ACC112 (cell line): ENCODE data around the gene TRIB2.
"Not testable (repeated sequence)": the region's sequence is repeated elsewhere in the genome, so short reads cannot be mapped to it uniquely, and the experiment has no call there.

Experiments
- H2AFZ ChIP-seq: fragments of 200-600 bp; sonication (generic); one replicate; pipeline ENCODE4 v1.6.0; 2017; ENCODE audit warnings: antibody characterized with exemption, low read length; ENCODE audit not compliant: unreplicated experiment
- H3K27ac ChIP-seq: fragments of 200-600 bp; sonication (generic); 2 replicates; pipeline ENCODE4 v1.5.1; 2014; ENCODE audit warnings: low read depth, mild to moderate bottlenecking, antibody characterized with exemption, low read length, moderate library complexity
- H3K27me3 ChIP-seq: fragments of 200-600 bp; sonication (generic); 2 replicates; pipeline ENCODE4 v1.6.1; 2014; ENCODE audit warnings: mild to moderate bottlenecking, antibody characterized with exemption, low read length, moderate library complexity, mixed read lengths; ENCODE audit not compliant: insufficient read depth
- H3K36me3 ChIP-seq: fragments of 200-600 bp; sonication (generic); 2 replicates; pipeline ENCODE4 v1.6.1; 2016; ENCODE audit warnings: mild to moderate bottlenecking, antibody characterized with exemption, low read length, moderate library complexity, mixed read lengths; ENCODE audit not compliant: insufficient read depth
- H3K4me1 ChIP-seq: fragments of 200-600 bp; sonication (generic); one replicate; pipeline ENCODE4 v1.6.1; 2016; ENCODE audit warnings: low read length, mixed read lengths; ENCODE audit not compliant: insufficient read depth, unreplicated experiment, control insufficient read depth
- H3K4me3 ChIP-seq: fragments of 200-600 bp; sonication (generic); 2 replicates; pipeline ENCODE4 v1.5.1; 2014; ENCODE audit warnings: mild to moderate bottlenecking, low read depth, low read length
- H3K79me2 ChIP-seq: fragments of 200-600 bp; sonication (generic); one replicate; pipeline ENCODE4 v1.6.0; 2016; ENCODE audit warnings: low read length; ENCODE audit not compliant: control insufficient read depth, unreplicated experiment, insufficient read depth

The TRIB2 gene

DNA sequence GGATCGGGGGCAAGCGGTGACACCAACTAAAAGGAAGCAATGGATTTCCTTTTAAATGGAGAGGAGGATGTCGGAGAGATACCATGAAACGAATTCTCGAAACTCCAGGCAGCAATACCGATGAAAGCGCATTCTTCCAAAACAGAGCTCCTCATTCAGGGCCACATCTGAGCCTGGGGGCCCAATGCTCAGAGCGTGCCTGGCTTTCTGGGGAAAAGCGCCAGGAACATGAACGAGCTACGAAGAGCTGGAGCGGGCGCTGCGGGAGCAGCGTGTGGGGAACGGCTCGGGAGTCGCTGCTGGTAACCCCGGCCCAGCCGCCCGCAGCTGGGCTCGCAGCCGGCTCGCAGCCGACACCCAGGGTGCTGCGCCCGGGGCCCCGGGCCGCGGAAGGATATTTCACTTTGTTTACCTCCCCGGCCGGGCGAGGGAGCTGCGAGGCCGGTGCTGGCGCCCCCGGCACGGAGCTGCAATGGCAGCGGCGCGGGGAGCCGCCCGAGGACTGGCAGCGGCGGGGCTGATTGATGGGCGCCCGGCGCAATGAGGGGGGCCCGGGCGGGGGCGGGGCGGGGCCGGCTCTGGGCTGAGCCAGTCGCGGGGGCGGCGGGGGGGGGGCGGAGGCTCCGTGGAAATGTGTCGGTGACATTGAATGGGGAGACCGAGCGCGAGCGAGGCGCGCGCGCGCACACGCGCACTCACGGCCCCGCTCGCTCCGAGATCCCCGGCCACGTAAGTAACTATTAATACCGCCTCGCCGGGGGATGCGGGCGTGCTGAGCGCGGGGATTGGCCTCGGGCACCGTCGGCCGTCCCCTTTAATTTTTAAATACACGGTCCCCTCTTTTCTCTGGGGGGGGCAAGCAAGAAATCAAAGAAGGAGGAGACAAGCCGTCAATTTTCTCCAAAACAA, at the start of gene TRIB2:
TRIB2 (plus strand) TSS at position 655 of the 909 bp plus-strand sequence. CDS start 1,372 bp downstream, outside the sequence.
- Histone ChIP-seq H3K79me2 (peaks cover 44% of the 10 kb centered on the region), H3K36me3 (no peaks in the 10 kb centered on the region), H3K4me3 (peak within 1 kb of the TSS; percentile 95), H3K27me3 (no peaks in the 10 kb centered on the region), H2AFZ (peak within 1 kb of the TSS; percentile 73), H3K27ac (peak within 1 kb of the TSS; percentile 68), H3K4me1 (peaks cover 48% of the 10 kb centered on the region)

DNA sequence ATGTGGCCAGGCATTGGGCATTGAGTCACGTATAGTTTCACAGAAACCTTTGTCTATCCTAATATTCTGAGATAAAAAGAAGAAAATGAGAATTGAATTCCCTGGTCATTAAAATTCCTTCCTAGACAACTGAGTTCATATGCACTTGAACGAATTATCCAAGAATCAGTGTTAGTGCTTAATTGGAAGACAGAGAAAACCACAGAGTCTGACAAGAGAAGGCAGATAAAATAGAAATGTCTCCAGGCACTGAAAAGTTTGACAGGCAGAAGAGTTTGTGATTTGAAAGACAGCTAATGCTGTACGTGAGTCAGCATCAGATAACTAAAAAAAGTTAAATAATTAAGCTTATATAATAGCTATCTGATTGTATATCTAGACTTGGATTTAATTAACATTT, 47.7 kb upstream of the TRIB2 start:
- Histone ChIP-seq H3K79me2 (no peaks in the 10 kb centered on the region), H3K4me3 (no peak overlapping the region), H3K4me1 (no peaks in the 10 kb centered on the region), H2AFZ (no peak overlapping the region), H3K27ac (no peak overlapping the region), H3K36me3 (no peaks in the 10 kb centered on the region), H3K27me3 (no peaks in the 10 kb centered on the region)

DNA sequence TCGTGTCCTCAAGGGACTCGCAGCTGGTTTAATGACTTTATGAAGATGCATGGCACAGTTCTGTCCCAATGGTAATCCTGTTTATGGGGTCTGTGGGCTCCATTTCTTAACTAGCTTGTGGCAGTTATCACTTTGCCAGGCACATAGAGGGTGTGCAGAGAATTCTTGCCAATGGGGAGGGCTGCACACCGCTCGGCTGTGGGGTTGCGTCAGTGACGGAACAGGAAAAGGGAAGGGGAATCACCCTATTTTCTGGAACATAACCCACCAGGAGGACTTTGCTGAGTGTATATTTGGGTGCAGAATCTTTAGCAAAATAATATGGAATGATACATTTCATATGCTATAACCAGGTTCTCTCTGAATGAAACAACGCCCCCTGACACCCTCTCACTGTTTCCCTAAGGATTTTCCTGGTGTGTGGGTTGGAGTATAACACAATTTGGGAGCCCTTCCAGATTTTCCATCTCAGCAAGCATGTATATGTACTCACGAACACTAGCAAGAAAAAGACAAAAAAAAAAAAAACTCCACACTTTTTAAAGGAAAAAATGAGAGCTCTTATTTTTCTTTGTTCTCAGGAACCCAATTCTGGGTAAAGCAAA, 43.9 kb upstream of the TRIB2 start:
- no peaks in the 10 kb centered on the region for H3K36me3 ChIP-seq
- H3K79me2 ChIP-seq, result no peaks in the 10 kb centered on the region
- H3K4me1 ChIP-seq, result peaks cover 9% of the 10 kb centered on the region
- no peaks in the 10 kb centered on the region for H3K27me3 ChIP-seq
- H2AFZ ChIP-seq, result no peak overlapping the region
- no peak overlapping the region for H3K4me3 ChIP-seq
- no peak overlapping the region for H3K27ac ChIP-seq

DNA sequence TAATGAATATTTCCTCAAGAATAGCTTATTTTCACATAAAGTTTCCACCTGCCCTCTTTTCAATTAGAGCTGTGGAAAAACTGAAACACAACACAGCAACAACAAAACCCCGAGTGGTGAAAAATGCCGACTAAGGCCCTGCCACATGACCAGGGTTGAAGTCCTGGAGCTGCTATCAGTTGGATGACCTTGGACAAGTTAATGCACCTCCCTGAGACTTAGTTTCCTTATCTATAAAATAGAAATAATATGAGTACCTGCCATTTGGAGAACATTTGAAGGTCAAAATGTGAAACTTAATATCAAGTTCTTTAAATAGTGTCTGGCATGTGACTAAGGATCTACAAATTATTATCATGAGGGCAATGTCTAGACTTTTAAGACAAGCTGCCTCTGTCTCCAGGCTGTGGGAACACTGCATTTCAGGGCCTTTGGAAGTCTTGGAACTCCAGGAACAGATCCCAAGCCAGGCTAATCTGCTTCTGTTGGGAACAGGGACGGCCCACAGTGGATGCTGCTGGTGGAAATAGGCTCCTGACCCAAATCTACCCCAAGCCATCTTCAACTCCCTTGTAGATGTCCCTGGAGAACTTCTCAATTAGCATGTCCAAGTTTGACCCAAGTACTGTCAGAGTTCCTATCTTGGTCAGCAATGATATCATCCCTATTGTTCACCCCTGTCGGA, 42.0 kb upstream of the TRIB2 start:
- Histone ChIP-seq H3K36me3 (no peaks in the 10 kb centered on the region), H3K4me3 (no peak overlapping the region), H2AFZ (no peak overlapping the region), H3K27me3 (no peaks in the 10 kb centered on the region), H3K79me2 (no peaks in the 10 kb centered on the region), H3K27ac (no peak overlapping the region), H3K4me1 (peaks cover 9% of the 10 kb centered on the region)

DNA sequence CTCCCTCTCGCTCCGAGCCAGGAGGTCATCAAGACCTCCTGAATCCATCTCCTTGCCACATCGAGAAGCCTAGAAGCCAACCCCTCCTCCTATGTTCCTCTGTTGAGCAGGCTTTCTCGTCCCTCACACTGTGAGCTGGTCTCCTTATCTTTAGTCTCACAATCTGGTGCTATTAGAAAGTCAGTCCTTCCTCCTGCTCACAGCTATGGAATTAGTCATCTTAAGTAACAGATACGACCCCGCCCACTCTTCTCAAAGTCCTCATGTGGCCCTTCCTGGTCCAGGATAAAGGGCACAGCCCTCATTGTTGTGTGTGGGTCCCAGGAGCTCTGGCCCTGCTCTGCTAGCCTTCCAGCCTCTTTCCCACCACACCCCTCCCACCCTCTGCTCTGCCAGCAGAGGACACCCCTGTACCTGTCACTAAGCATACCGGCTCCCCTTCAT, 41.4 kb upstream of the TRIB2 start:
- Histone ChIP-seq H3K27ac (no peak overlapping the region), H3K27me3 (no peaks in the 10 kb centered on the region), H3K36me3 (no peaks in the 10 kb centered on the region), H3K4me3 (no peak overlapping the region), H2AFZ (no peak overlapping the region), H3K79me2 (no peaks in the 10 kb centered on the region), H3K4me1 (peaks cover 9% of the 10 kb centered on the region)

DNA sequence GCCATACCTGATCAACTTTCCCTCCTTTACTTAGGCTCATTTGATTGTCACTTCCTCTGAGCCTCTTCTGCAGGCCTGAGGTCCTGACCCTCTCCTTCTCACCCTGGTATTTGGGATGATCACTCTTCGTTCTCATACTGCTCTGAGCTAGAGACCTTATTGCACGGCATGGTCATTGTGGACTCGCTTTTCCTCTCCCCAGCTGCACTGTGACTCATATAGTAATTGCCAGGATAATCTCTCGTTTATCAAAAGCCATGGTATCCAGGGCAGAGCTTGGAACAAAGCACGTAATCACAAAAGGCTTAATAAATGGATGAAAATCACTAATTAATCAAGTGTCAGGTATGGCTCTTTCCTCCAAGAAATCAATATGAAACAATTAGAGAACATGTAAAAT, 40.9 kb upstream of the TRIB2 start:
- no peak overlapping the region for H2AFZ ChIP-seq
- H3K27me3 ChIP-seq, result no peaks in the 10 kb centered on the region
- peaks cover 9% of the 10 kb centered on the region for H3K4me1 ChIP-seq
- no peak overlapping the region for H3K4me3 ChIP-seq
- no peak overlapping the region for H3K27ac ChIP-seq
- H3K79me2 ChIP-seq, result no peaks in the 10 kb centered on the region
- H3K36me3 ChIP-seq, result no peaks in the 10 kb centered on the region

DNA sequence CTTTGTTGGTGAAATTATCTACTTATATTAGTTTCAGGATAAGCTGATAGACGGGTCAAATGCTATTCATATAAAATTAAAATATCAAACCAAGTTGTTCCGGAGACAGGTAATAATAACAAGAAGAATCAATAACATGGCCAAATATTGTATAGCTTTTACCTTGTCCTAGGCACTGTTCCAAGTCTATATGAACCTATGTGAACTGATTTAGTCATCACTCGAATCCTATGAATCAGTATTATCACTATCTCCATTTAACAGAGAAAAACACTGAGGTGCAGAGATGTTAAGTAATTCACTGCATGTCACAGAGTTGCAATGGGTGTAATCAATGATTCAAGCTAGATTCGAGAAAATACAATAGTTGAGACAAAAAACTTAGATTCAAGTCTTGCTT, 40.0 kb upstream of the TRIB2 start:
- no peak overlapping the region for H3K27ac ChIP-seq
- no peaks in the 10 kb centered on the region for H3K36me3 ChIP-seq
- H3K4me1 ChIP-seq, result peaks cover 9% of the 10 kb centered on the region
- no peak overlapping the region for H3K4me3 ChIP-seq
- H2AFZ ChIP-seq, result no peak overlapping the region
- no peaks in the 10 kb centered on the region for H3K79me2 ChIP-seq
- no peaks in the 10 kb centered on the region for H3K27me3 ChIP-seq

DNA sequence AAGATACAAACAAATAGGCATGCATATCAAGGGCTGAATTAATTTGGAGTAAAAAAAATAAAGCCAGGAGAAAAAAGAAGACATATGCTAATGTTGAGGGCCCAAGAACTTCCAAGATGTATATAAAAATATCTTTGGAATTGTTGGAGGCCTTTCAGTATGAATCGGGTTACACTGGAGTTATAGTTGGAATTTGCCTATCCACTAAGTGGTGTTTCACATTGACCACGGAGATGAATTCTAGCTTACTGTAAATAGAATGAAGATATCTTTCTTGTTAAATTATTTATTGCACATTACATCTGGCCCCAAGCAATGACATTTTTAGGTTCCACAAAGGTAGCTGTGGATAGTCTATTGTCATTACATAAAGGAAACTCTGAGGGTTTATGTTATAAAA, 38.5 kb upstream of the TRIB2 start:
- Histone ChIP-seq H3K4me1 (peaks cover 9% of the 10 kb centered on the region), H3K4me3 (no peak overlapping the region), H3K27me3 (no peaks in the 10 kb centered on the region)

DNA sequence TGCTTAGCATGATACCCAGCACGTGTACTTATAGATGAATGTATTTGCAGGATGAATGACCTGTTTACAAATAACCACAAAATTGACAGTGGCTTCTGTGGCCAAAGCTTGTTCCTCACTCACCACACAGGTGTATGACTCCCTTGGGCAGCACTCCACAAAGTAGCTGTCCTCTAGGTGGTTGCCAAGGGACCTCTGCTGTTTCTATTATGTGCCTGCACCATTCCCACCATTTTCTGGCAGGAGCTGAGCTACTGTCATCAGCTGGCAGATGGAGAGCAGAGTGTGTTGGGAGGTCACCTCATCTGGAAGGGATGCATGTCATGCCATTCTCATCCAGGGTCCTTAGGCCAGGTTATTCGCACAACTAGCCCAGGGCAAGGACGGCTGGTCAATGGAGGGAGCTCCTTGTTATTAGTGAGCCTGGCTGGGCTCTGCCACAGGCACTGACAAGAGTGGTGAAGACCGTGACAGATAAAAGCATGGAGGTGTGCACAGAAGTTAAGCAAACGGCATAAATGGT, 37.1 kb upstream of the TRIB2 start:
- no peaks in the 10 kb centered on the region for H3K27me3 ChIP-seq
- no peaks in the 10 kb centered on the region for H3K79me2 ChIP-seq
- H3K27ac ChIP-seq, result no peak overlapping the region
- H2AFZ ChIP-seq, result no peak overlapping the region
- no peak overlapping the region for H3K4me3 ChIP-seq
- no peaks in the 10 kb centered on the region for H3K36me3 ChIP-seq
- H3K4me1 ChIP-seq, result peaks cover 9% of the 10 kb centered on the region

More for the DNA sequence above, 38.5 kb upstream of the TRIB2 start:
- Histone ChIP-seq H3K36me3 (no peaks in the 10 kb centered on the region), H2AFZ (no peak overlapping the region), H3K27ac (no peak overlapping the region), H3K79me2 (no peaks in the 10 kb centered on the region)

DNA sequence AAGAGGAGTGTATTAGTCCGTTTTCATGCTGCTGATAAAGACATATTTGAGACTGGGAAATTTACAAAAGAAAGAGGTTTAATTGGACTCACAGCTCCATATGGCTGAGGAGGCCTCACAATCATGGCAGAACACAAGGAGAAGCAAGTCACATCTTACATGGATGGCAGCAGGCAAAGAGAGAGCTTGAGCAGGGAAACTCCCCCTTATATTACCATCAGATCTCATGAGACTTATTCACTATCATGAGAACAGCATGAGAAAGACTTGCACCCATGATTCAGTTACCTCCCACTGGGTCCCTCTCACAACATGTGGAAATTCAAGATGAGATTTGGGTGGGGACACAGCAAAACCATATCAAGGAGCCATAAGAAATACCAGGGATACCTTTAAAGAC, 36.6 kb upstream of the TRIB2 start:
- not testable (repeated sequence) for H2AFZ ChIP-seq, H3K79me2 ChIP-seq, H3K4me1 ChIP-seq, H3K27me3 ChIP-seq, H3K27ac ChIP-seq, H3K4me3 ChIP-seq, H3K36me3 ChIP-seq
